A549 (cell line): ENCODE measurements around the gene COPS7A. TPM values are rescaled to one million over a fixed set of nuclear protein-coding genes. Genes with fewer than 3 reads are reported as not detected.

Experiments used
- ATAC-seq, 2 experiments: fragments of 200-7000 bp in 1 of 2; fragments of >200 bp in 1 of 2; cut with Nextera tagmentation in 1 of 2; cut with Tn5 transposase in 1 of 2; 3 replicates each; pipeline versions ENCODE4 v1.8.0 to v1.9.1; 2018 to 2020; ENCODE audit warnings: mild to moderate bottlenecking in 1 of 2, moderate library complexity in 1 of 2
- CTCF ChIA-PET: fragments of 300-600 bp; sonication (Branson Sonifier 250); formaldehyde crosslinking; extraction: SDS; loops from one replicate; lab custom pipeline; 2021; ENCODE audit warnings: antibody characterized with exemption, inconsistent platforms; lab: Yijun Ruan, JAX
- POLR2A ChIA-PET: fragments of 350-600 bp; formaldehyde crosslinking; extraction: SDS; loops from one replicate; lab custom pipeline; 2021; ENCODE audit warnings: antibody characterized with exemption, inconsistent platforms; lab: Yijun Ruan, JAX
- DNase-seq, 2 experiments: peaks; one replicate each; pipeline versions ENCODE4 v3.0.0 to v3.0.0-alpha.2; 2011 to 2016; ENCODE audit warnings: low read depth in 1 of 2, low spot score in 1 of 2
- FAIRE-seq: peaks from 2 replicates; lab custom pipeline; 2011; peaks lifted over from hg19 to GRCh38; lab: Jason Lieb, UNC
- H3K27ac ChIP-seq, 2 experiments: fragments of >200 bp; sonication (Bioruptor Twin); formaldehyde crosslinking; 3 replicates each; pipeline ENCODE4 v1.5.1; 2016 to 2017
- H3K4me1 ChIP-seq: fragments of >200 bp; sonication (Bioruptor Twin); formaldehyde crosslinking; 3 replicates; pipeline ENCODE4 v1.6.1; 2016
- H3K4me2 ChIP-seq: fragments of >200 bp; sonication (Bioruptor Twin); formaldehyde crosslinking; 3 replicates; pipeline ENCODE4 v1.6.1; 2016
- H3K4me3 ChIP-seq: fragments of >200 bp; sonication (Bioruptor Twin); formaldehyde crosslinking; 3 replicates; pipeline ENCODE4 v1.5.1; 2016
- H3K9me3 ChIP-seq: fragments of >200 bp; sonication (Bioruptor Twin); formaldehyde crosslinking; 3 replicates; pipeline ENCODE4 v1.6.1; 2016
- CBX8 ChIP-seq: fragments of 200-600 bp; sonication (generic); IDR thresholded peaks from 2 replicates; pipeline ENCODE4 v1.6.1; 2016
- E2F6 ChIP-seq: IDR thresholded peaks from 2 replicates; pipeline ENCODE4 v1.6.1; 2012; ENCODE audit warnings: low read depth, borderline replicate concordance
- EHMT2 ChIP-seq: fragments of 200-600 bp; sonication (generic); IDR thresholded peaks from 2 replicates; pipeline ENCODE4 v1.6.1; 2016; ENCODE audit warnings: antibody characterized with exemption, low read depth, mild to moderate bottlenecking, moderate library complexity
- ELK1 ChIP-seq: fragments of 150-350 bp; IDR thresholded peaks from 2 replicates; pipeline ENCODE4 v1.6.1; 2014; ENCODE audit warnings: low read depth, mild to moderate bottlenecking, low read length
- ESRRA ChIP-seq: fragments of 150-350 bp; IDR thresholded peaks from 2 replicates; pipeline ENCODE4 v1.6.1; 2014; ENCODE audit warnings: mild to moderate bottlenecking, low read length, borderline replicate concordance
- FOSB ChIP-seq: fragments of 250-450 bp; sonication (Bioruptor Pico); IDR thresholded peaks from 2 replicates; pipeline ENCODE4 v1.5.0; 2020; ENCODE audit warnings: mild to moderate bottlenecking, moderate library complexity
- HEYL ChIP-seq: fragments of 250-450 bp; sonication (Bioruptor Pico); IDR thresholded peaks from 2 replicates; pipeline ENCODE4 v1.8.0; 2021; ENCODE audit warnings: mild to moderate bottlenecking, moderate library complexity
- HOXB13 ChIP-seq: fragments of 250-450 bp; sonication (Bioruptor Pico); IDR thresholded peaks from 2 replicates; pipeline ENCODE4 v1.5.0; 2020; ENCODE audit warnings: low read depth, mild to moderate bottlenecking, moderate library complexity
- NR3C1 ChIP-seq: fragments of >200 bp; sonication (Bioruptor Twin); formaldehyde crosslinking; IDR thresholded peaks from 3 replicates; pipeline ENCODE4 v1.6.1; 2017
- POLR2A ChIP-seq: IDR thresholded peaks from 2 replicates; pipeline ENCODE4 v1.6.1; 2012; ENCODE audit warnings: mild to moderate bottlenecking, low read length
- POLR2AphosphoS2 ChIP-seq: conservative IDR thresholded peaks from 2 replicates; pipeline ENCODE4 v1.6.1; 2012; ENCODE audit warnings: low read length, improper control_type of control experiment, inconsistent platforms
- RAD21 ChIP-seq, 2 experiments: fragments of >200 bp in 1 of 2; sonication (Bioruptor Twin) in 1 of 2; formaldehyde crosslinking in 1 of 2; IDR thresholded peaks in 1 of 2; conservative IDR thresholded peaks in 1 of 2; 2 replicates in 1 of 2; 3 replicates in 1 of 2; pipeline ENCODE4 v1.6.1; 2012 to 2018; ENCODE audit warnings: inconsistent platforms in 1 of 2
- SMC3 ChIP-seq: fragments of >200 bp; sonication (Bioruptor Twin); formaldehyde crosslinking; IDR thresholded peaks from 3 replicates; pipeline ENCODE4 v1.6.1; 2018; ENCODE audit warnings: inconsistent platforms
- SREBF2 ChIP-seq: fragments of 450-650 bp; IDR thresholded peaks from 2 replicates; pipeline ENCODE4 v1.6.1; 2014; ENCODE audit warnings: mild to moderate bottlenecking, moderate library complexity
- TFCP2L1 ChIP-seq: fragments of 250-450 bp; sonication (Bioruptor Pico); IDR thresholded peaks from 2 replicates; pipeline ENCODE4 v1.5.0; 2021; ENCODE audit warnings: mild to moderate bottlenecking
- TP53 ChIP-seq: fragments of 250-450 bp; sonication (Bioruptor Pico); IDR thresholded peaks from 2 replicates; pipeline ENCODE4 v1.5.0; 2021; ENCODE audit warnings: mild to moderate bottlenecking, moderate library complexity
- ZC3H11A ChIP-seq: fragments of 450-650 bp; IDR thresholded peaks from 2 replicates; pipeline ENCODE4 v1.6.1; 2014; ENCODE audit warnings: antibody characterized with exemption, mild to moderate bottlenecking
- WGBS: methylation state at CpG from one replicate; pipeline ENCODE4 v1.1.6; 2017; ENCODE audit errors: missing lambda C conversion rate; 5-methylcytosine and 5-hydroxymethylcytosine counted together
- polyA plus RNA-seq, 4 experiments: library from polyadenylated mRNA; depleted of rRNA in 3 of 4; stranded (reverse); fragments of >200 nt; fragmentation: RNase III in 1 of 4; extraction: RNeasy Plus Mini Kit Qiagen cat#74134 plus additional on column Dnase treatment in 1 of 4; gene quantifications; 2 replicates in 3 of 4; 3 replicates in 1 of 4; pipeline ENCODE4 v1.2.3, GENCODE V29; 2011 to 2017
- TF ChIP-seq, protein P1 (sequence below): fragments of 250-450 bp; sonication (Bioruptor Pico); IDR thresholded peaks from 2 replicates; pipeline ENCODE4 v1.5.0; 2021; ENCODE audit warnings: mild to moderate bottlenecking, moderate library complexity, borderline replicate concordance

Gene COPS7A
- polyA plus RNA-seq, 2 of the 4 experiments (the other 2 are of a cell fraction), result 46.9 to 78.8 TPM

GRCh38 chr12:6695313-6696045 is 28.4 kb upstream of the COPS7A start (continued):
- no peak for TF ChIP-seq ELK1
- no peak for TF ChIP-seq HEYL (CRISPR knock-in tag)
- no peak for TF ChIP-seq EHMT2
- TF ChIP-seq, all 56 proteins: peak for 0

DNA sequence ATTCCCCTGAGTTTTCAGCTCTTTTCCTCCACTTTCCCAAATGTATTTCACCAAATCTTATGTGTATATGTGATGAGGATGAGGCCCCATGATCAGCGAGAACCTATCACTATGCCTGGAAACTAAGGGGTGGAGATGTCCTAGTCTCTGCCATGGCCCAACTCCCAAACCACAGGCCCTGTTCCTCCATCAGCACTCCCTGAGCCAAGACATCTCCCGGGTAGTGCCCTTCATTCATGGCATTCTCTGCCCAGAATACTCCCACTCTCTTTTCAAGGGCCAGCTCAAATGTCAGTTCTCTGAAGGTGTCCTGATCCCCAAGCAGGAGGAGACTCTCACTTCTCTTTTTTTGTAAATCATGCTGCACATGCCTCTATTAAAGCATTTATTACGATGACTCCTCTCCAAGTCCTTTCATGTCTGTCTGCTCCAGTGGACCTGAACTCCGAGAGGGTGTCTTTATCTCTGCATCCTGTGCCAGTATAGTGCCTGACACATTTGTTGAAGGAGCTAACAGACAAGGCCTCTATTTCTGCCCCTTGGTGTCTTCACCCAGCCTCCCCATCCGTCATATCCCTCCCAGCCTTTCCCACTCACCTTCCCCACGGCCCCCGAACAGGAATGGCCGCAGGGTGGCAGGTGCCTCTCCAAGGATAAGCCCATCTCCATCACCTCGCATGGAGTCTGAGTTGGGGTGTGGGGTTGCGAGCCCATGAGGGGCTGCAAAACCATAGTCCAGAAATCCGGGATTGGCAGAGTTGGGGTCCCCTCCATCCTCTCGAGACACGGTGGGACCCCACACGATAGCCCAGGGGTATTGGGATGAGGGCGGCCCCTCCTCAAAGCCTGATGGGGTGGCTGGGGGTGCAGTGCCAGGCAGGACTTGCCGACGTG is 26.9 kb upstream of the COPS7A start:
- POLR2A ChIA-PET, result interaction anchor here (1.0 to 1.7 kb wide), 2 partner anchors 8 to 27 kb away, joined by 7 to 8 read pairs; partner anchors contain the start of genes COPS7A and ZNF384
- no peak for TF ChIP-seq POLR2A
- no peak for TF ChIP-seq HOXB13 (CRISPR knock-in tag)
- TF ChIP-seq FOSB, result no peak
- TF ChIP-seq, protein P1, sequence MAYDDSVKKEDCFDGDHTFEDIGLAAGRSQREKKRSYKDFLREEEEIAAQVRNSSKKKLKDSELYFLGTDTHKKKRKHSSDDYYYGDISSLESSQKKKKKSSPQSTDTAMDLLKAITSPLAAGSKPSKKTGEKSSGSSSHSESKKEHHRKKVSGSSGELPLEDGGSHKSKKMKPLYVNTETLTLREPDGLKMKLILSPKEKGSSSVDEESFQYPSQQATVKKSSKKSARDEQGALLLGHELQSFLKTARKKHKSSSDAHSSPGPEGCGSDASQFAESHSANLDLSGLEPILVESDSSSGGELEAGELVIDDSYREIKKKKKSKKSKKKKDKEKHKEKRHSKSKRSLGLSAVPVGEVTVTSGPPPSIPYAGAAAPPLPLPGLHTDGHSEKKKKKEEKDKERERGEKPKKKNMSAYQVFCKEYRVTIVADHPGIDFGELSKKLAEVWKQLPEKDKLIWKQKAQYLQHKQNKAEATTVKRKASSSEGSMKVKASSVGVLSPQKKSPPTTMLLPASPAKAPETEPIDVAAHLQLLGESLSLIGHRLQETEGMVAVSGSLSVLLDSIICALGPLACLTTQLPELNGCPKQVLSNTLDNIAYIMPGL (CRISPR knock-in tag), result no peak
- no peak for TF ChIP-seq HEYL (CRISPR knock-in tag)
- no peak for TF ChIP-seq ESRRA
- TF ChIP-seq ZC3H11A, result no peak
- TF ChIP-seq NR3C1, result no peak
- no peak for TF ChIP-seq TP53 (CRISPR knock-in tag)
- no peak for TF ChIP-seq POLR2AphosphoS2
- TF ChIP-seq CBX8, result no peak
- TF ChIP-seq RAD21 (conservative IDR thresholded peaks at IDR 0.05 in 1 of 2, IDR thresholded peaks at IDR 0.05 in 1 of 2), result no peak
- no peak for TF ChIP-seq E2F6
- no peak for TF ChIP-seq TFCP2L1 (CRISPR knock-in tag)
- no peak for TF ChIP-seq SMC3
- no peak for TF ChIP-seq SREBF2
- ATAC-seq (no peak), DNase-seq (no peak), FAIRE-seq (no peak)
- no peak overlapping the region for H3K27ac ChIP-seq
- H3K4me3 ChIP-seq, result no peak overlapping the region
- H3K4me1 ChIP-seq, result peaks cover 7% of the 10 kb centered on the region; the same call in 1 of the 3 replicates
- no peaks in the 10 kb centered on the region for H3K9me3 ChIP-seq
- WGBS, result 77% methylated on average over 11 of the region's 17 CpGs
- CTCF ChIA-PET, result interaction anchor here (0.6 to 2.1 kb wide), 16 partner anchors 7 to 143 kb away, joined by 3 to 13 read pairs (median 4); partner anchors contain the start of genes NOP2 and ZNF384
- H3K4me2 ChIP-seq, result no peak overlapping the region
